GM12878 (cell line): ENCODE results near the gene PRSS33. TPM values are rescaled to one million over a fixed set of nuclear protein-coding genes. Genes with fewer than 3 reads are reported as not detected.
A peak's percentile ranks its signal among the peaks of the same experiment; 100 is the strongest.

ENCODE experiments used
- ATAC-seq: fragments of 200-7000 bp; cut with Tn5 transposase; 3 replicates; pipeline ENCODE4 v1.9.1; 2020; ENCODE audit warnings: mild to moderate bottlenecking, moderate library complexity
- BruUV-seq: library from RNA; stranded (reverse); fragments of 400-500 nt; replicated peaks from 2 replicates; lab custom pipeline; 2021; lab: Mats Ljungman, UMichigan
- CTCF ChIA-PET: fragments of 300-600 bp; sonication (Branson Sonifier 250); formaldehyde crosslinking; extraction: SDS; loops from one replicate; lab custom pipeline; 2021; ENCODE audit warnings: inconsistent platforms; lab: Yijun Ruan, JAX
- POLR2A ChIA-PET: fragments of 350-600 bp; formaldehyde crosslinking; extraction: SDS; loops from one replicate; lab custom pipeline; 2021; ENCODE audit warnings: inconsistent platforms; lab: Charles Lee
- RAD21 ChIA-PET: fragments of 300-600 bp; sonication (Branson Sonifier 250); formaldehyde crosslinking; loops from one replicate; lab custom pipeline; 2023; ENCODE audit warnings: antibody characterized with exemption; ENCODE audit not compliant: unreplicated experiment; lab: Charles Lee
- SMC1A ChIA-PET: fragments of 300-600 bp; sonication (Branson Sonifier 250); formaldehyde crosslinking; loops from one replicate; lab custom pipeline; 2023; ENCODE audit not compliant: unreplicated experiment, uncharacterized antibody; lab: Charles Lee
- DNase-seq: peaks from one replicate; pipeline ENCODE4 v3.0.0-alpha.2; 2011; ENCODE audit warnings: low read depth, low spot score
- FAIRE-seq: peaks from 3 replicates; lab custom pipeline; 2011; peaks lifted over from hg19 to GRCh38; lab: Jason Lieb, UNC
- H2AFZ ChIP-seq: 2 replicates; pipeline ENCODE4 v1.6.0; 2011; ENCODE audit warnings: low read depth, low read length, control low read depth; ENCODE audit not compliant: control insufficient read depth
- H3K27ac ChIP-seq: 2 replicates; pipeline ENCODE4 v1.5.1; 2011; ENCODE audit warnings: control low read depth; ENCODE audit not compliant: control insufficient read depth, insufficient read depth
- H3K27me3 ChIP-seq, 2 experiments: replicated peaks in 1 of 2; 2 replicates each; pipeline versions ENCODE4 v1.6.0 to v1.6.1; 2011; ENCODE audit warnings: low read length in 1 of 2; ENCODE audit not compliant: control insufficient read depth in 2 of 2, insufficient read depth in 2 of 2
- H3K36me3 ChIP-seq, 2 experiments: 2 replicates each; pipeline ENCODE4 v1.5.1; 2011; ENCODE audit warnings: low read length in 1 of 2; ENCODE audit not compliant: control insufficient read depth in 2 of 2, insufficient read depth in 2 of 2
- H3K4me1 ChIP-seq: 2 replicates; pipeline ENCODE4 v1.6.1; 2011; ENCODE audit warnings: mild to moderate bottlenecking, low read length, moderate library complexity, mixed read lengths; ENCODE audit not compliant: control insufficient read depth, insufficient read depth
- H3K4me2 ChIP-seq: 2 replicates; pipeline ENCODE4 v1.6.0; 2011; ENCODE audit warnings: control low read depth; ENCODE audit not compliant: control insufficient read depth, insufficient read depth
- H3K4me3 ChIP-seq: fragments of 200-600 bp; sonication (generic); 2 replicates; pipeline ENCODE4 v1.5.1; 2016
- H3K79me2 ChIP-seq: 2 replicates; pipeline ENCODE4 v1.6.0; 2011; ENCODE audit warnings: low read length; ENCODE audit not compliant: control insufficient read depth, insufficient read depth
- H3K9ac ChIP-seq: 2 replicates; pipeline ENCODE4 v1.8.0; 2011; ENCODE audit warnings: low read length, control low read depth, mixed read lengths; ENCODE audit not compliant: control insufficient read depth, insufficient read depth
- H3K9me3 ChIP-seq: replicated peaks from 3 replicates; pipeline ENCODE4 v1.5.1; 2011; ENCODE audit warnings: mild to moderate bottlenecking, low read length; ENCODE audit not compliant: control insufficient read depth, insufficient read depth
- H4K20me1 ChIP-seq: 2 replicates; pipeline ENCODE4 v1.6.0; 2011; ENCODE audit not compliant: control insufficient read depth, insufficient read depth
- REST ChIP-seq: IDR thresholded peaks from 2 replicates; pipeline ENCODE4 v1.6.1; 2012; ENCODE audit warnings: mild to moderate bottlenecking, low read depth, low read length
- ZNF592 ChIP-seq: fragments of 450-650 bp; IDR thresholded peaks from 2 replicates; pipeline ENCODE4 v1.6.1; 2017; ENCODE audit warnings: mild to moderate bottlenecking, moderate library complexity
- WGBS: methylation state at CpG from one replicate; pipeline ENCODE4 v1.1.6; 2016; ENCODE audit warnings: low lambda C conversion rate; ENCODE audit not compliant: insufficient replicate concordance, insufficient coverage; ENCODE audit errors: missing lambda C conversion rate; 5-methylcytosine and 5-hydroxymethylcytosine counted together
- in situ Hi-C: fragments of 300-500 bp; cut with MboI; formaldehyde crosslinking; loops from 9 replicates; pipeline ENCODE4 v1.14.3; 2018; ENCODE audit warnings: mixed read lengths
- intact Hi-C: fragments of 100-400 bp; cut with micrococcal nuclease; formaldehyde crosslinking; loops from one replicate; pipeline ENCODE4 v1.14.2; 2022; ENCODE audit not compliant: unreplicated experiment
- polyA plus RNA-seq, 11 experiments: library from polyadenylated mRNA; depleted of rRNA in 4 of 11; unstranded in 6 of 11; stranded (reverse) in 5 of 11; fragments of >200 nt; fragmentation: Nextera tagmentation in 4 of 11; fragmentation: Illumina TruSeq in 1 of 11; extraction: Ambion mirVana in 4 of 11; extraction: Trizol in 1 of 11; gene quantifications; 1 replicate in 1 of 11; 2 replicates in 10 of 11; pipeline versions ENCODE4 v1.2.1 to v1.2.3, GENCODE V29; 2011 to 2016; ENCODE audit warnings: inconsistent platforms in 2 of 11, missing spikeins in 2 of 11, low read depth in 1 of 11
- total RNA-seq, 4 experiments: library from RNA; depleted of rRNA in 3 of 4; stranded (reverse); fragments of >200 nt in 3 of 4; fragmentation: Illumina TruSeq in 1 of 4; extraction: Trizol in 1 of 4; gene quantifications; 2 replicates each; pipeline versions ENCODE4 v1.2.1 to v1.2.3, GENCODE V29; 2013 to 2021
- TF ChIP-seq, protein P1 (sequence below): fragments of 450-650 bp; formaldehyde crosslinking; IDR thresholded peaks from 2 replicates; pipeline ENCODE4 v1.5.0; 2022; ENCODE audit warnings: mild to moderate bottlenecking, missing genetic modification characterization
- TF ChIP-seq, protein P2 (sequence below): fragments of 450-650 bp; IDR thresholded peaks from 2 replicates; pipeline ENCODE4 v1.6.1; 2018; ENCODE audit warnings: mild to moderate bottlenecking, low read depth, moderate library complexity; ENCODE audit not compliant: partially characterized antibody

The PRSS33 gene
- total and polyA plus RNA-seq, 10 of the 15 experiments (the other 5 are each of a cell fraction or from before 2014, with no cell fraction given), result not detected

- ChIA-PET SMC1A (no interaction called here), POLR2A (no interaction called here), CTCF (no interaction called here), RAD21 (no interaction called here)
- peaks cover 74 to 88% of the 10 kb centered on the region in 2 experiments for H3K36me3 ChIP-seq
- no peak overlapping the region for H2AFZ ChIP-seq
- 98% methylated on average over 6 of the region's 6 CpGs for WGBS
- TF ChIP-seq, protein P1, sequence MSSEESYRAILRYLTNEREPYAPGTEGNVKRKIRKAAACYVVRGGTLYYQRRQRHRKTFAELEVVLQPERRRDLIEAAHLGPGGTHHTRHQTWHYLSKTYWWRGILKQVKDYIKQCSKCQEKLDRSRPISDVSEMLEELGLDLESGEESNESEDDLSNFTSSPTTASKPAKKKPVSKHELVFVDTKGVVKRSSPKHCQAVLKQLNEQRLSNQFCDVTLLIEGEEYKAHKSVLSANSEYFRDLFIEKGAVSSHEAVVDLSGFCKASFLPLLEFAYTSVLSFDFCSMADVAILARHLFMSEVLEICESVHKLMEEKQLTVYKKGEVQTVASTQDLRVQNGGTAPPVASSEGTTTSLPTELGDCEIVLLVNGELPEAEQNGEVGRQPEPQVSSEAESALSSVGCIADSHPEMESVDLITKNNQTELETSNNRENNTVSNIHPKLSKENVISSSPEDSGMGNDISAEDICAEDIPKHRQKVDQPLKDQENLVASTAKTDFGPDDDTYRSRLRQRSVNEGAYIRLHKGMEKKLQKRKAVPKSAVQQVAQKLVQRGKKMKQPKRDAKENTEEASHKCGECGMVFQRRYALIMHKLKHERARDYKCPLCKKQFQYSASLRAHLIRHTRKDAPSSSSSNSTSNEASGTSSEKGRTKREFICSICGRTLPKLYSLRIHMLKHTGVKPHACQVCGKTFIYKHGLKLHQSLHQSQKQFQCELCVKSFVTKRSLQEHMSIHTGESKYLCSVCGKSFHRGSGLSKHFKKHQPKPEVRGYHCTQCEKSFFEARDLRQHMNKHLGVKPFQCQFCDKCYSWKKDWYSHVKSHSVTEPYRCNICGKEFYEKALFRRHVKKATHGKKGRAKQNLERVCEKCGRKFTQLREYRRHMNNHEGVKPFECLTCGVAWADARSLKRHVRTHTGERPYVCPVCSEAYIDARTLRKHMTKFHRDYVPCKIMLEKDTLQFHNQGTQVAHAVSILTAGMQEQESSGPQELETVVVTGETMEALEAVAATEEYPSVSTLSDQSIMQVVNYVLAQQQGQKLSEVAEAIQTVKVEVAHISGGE (CRISPR knock-in tag), result no peak
- no peak for TF ChIP-seq REST
- TF ChIP-seq, protein P2, sequence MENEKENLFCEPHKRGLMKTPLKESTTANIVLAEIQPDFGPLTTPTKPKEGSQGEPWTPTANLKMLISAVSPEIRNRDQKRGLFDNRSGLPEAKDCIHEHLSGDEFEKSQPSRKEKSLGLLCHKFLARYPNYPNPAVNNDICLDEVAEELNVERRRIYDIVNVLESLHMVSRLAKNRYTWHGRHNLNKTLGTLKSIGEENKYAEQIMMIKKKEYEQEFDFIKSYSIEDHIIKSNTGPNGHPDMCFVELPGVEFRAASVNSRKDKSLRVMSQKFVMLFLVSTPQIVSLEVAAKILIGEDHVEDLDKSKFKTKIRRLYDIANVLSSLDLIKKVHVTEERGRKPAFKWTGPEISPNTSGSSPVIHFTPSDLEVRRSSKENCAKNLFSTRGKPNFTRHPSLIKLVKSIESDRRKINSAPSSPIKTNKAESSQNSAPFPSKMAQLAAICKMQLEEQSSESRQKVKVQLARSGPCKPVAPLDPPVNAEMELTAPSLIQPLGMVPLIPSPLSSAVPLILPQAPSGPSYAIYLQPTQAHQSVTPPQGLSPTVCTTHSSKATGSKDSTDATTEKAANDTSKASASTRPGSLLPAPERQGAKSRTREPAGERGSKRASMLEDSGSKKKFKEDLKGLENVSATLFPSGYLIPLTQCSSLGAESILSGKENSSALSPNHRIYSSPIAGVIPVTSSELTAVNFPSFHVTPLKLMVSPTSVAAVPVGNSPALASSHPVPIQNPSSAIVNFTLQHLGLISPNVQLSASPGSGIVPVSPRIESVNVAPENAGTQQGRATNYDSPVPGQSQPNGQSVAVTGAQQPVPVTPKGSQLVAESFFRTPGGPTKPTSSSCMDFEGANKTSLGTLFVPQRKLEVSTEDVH, result peak; percentile 66
- no peak for TF ChIP-seq ZNF592
- in situ Hi-C loops, result no loop called here
- no peak overlapping the region for H3K9ac ChIP-seq
- H3K4me1 ChIP-seq, result no peaks in the 10 kb centered on the region
- H3K79me2 ChIP-seq, result peaks cover 37% of the 10 kb centered on the region
- DNase-seq (no peak), ATAC-seq (no peak), FAIRE-seq (no peak)
- peaks cover 2% of the 10 kb centered on the region for H4K20me1 ChIP-seq
- H3K27ac ChIP-seq, result no peak overlapping the region
- H3K4me2 ChIP-seq, result no peak overlapping the region
- H3K27me3 ChIP-seq, result no peaks in the 10 kb centered on the region
- H3K4me3 ChIP-seq, result no peak overlapping the region
- H3K9me3 ChIP-seq, result peaks cover 2% of the 10 kb centered on the region; the same call in 1 of the 3 replicates
- BruUV-seq, result no TSS peak
- intact Hi-C loops, result no loop called here
These were observed 24.2 kb downstream of the PRSS33 start for GRCh38 chr16:2763173-2763572.
